GM12875 (cell line): ENCODE results near the gene CRB2.

Experiments
- H3K4me3 ChIP-seq: one replicate; pipeline ENCODE4 v1.5.1; 2011; ENCODE audit warnings: low read depth, low read length, control low read depth
- TF ChIP-seq, protein P1 (sequence below): IDR thresholded peaks from 2 replicates; pipeline ENCODE4 v1.5.1; 2011; ENCODE audit warnings: low read depth, mild to moderate bottlenecking, control low read depth, inconsistent platforms, low read length, moderate library complexity, borderline replicate concordance; ENCODE audit not compliant: insufficient read depth

Gene CRB2

DNA sequence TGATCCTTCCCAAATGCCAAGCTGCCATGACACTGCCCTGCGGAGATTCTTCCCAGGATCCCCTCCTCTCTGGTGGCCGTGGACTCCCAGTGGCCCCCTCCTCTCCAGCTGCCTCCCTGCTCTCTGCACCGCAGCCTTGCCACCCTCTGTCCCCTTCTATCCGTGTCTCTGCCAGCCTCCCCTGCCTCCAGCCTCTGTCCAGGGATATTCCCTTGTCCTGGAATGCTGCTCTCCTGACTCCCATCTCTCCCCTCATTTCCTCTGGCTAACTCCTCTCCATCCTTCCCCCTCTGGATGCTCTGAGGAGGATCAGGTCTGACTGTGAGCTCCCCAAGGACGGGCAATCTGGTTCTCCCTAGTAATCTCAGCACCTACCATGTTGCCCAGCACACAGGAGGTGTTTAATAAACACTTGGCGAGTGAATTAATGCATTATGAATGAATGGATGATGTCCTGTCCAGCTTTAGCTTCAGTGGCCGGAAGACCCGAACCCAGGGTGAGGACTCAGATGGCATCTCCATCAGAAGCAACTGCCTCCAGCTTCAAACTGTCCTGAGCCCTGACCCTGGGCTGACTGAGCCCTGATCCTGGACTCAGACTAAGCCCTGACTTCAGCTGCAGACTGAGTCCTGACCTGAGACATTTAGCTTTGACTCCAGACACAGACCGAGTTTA lies 7.5 kb upstream of the CRB2 start:
- TF ChIP-seq, protein P1, sequence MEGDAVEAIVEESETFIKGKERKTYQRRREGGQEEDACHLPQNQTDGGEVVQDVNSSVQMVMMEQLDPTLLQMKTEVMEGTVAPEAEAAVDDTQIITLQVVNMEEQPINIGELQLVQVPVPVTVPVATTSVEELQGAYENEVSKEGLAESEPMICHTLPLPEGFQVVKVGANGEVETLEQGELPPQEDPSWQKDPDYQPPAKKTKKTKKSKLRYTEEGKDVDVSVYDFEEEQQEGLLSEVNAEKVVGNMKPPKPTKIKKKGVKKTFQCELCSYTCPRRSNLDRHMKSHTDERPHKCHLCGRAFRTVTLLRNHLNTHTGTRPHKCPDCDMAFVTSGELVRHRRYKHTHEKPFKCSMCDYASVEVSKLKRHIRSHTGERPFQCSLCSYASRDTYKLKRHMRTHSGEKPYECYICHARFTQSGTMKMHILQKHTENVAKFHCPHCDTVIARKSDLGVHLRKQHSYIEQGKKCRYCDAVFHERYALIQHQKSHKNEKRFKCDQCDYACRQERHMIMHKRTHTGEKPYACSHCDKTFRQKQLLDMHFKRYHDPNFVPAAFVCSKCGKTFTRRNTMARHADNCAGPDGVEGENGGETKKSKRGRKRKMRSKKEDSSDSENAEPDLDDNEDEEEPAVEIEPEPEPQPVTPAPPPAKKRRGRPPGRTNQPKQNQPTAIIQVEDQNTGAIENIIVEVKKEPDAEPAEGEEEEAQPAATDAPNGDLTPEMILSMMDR, result no peak
- no peak overlapping the region for H3K4me3 ChIP-seq

DNA sequence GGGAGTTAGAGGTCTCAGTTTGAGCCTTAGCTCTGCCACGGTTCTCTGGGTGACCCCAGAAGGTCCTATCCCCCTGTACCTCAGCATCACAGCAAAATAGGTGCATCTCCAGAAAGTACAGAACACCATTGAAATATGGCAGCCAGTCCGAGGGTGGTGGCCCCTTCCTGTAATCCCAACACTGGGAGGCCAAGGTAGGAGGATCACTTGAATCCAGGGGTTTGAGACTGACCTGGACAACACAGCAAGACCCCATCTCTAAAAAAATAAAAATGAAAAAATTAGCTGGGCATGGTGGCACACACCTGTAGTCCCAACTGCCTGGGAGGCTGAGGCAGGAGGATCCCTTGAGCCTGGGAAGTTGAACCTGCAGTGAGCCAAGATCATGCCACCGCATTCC lies 7.0 kb upstream of the CRB2 start:
- TF ChIP-seq, protein P1, result no peak
- H3K4me3 ChIP-seq, result no peak overlapping the region

GRCh38 chr9:123349691-123350480 lies 6.1 kb upstream of the CRB2 start:
- H3K4me3 ChIP-seq, result no peak overlapping the region
- TF ChIP-seq, protein P1, result peak; percentile 98

- no peak overlapping the region for H3K4me3 ChIP-seq
- TF ChIP-seq, protein P1, result no peak
Measured at GRCh38 chr9:123350590-123351310, 5.2 kb upstream of the CRB2 start.

DNA sequence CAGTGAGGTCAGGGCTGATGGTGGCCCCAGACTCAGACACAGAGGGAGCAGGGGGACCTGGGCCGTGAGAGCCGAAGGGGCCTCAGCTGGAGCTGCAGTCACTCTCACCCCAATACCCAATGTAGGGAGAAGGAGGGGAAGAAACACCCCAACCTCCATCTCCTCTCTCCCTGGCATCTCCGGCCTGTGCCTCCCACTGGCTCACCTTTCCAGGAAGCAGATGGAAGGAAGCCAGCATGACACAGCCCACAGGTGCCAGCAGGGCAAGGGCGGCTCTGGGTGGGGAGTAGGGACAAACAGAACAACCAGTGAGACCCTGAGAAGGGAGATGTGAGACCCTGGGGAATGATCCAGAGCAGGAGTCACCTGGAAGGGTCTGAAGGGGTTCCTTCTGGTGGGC lies 3.0 kb upstream of the CRB2 start:
- no peak overlapping the region for H3K4me3 ChIP-seq
- TF ChIP-seq, protein P1, result no peak

DNA sequence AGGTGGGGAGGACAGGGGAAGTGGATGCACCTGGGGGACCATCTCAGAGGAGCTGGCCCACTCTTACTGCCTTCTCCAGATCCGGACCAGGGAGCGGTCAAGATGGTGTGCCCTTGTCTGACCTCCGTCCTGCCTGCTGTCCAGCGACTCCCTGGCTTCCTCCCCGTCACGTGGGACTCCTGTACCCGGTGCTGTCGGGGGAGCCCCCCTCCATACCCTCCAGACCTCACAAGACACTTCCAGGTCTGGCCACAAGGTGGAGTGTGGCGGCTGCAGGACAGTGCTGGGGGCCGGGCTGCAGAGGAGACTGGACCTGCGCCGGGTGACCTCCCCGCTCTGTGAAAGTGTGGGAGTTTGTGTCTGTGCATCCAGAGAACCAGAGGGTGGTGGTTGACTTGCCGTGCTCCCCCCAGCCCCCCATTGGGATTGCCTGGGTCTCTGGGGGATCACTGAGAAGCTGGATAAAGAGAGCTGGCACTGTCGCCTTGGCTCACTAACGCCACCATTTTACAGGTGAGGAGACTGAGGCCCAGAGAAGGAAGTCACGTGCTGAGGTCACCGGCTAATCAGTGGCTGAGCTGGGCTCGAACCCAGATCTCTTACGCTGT lies 1.9 kb upstream of the CRB2 start:
- TF ChIP-seq, protein P1, result peak; percentile 91
- no peak overlapping the region for H3K4me3 ChIP-seq
